K562 (cell line): ENCODE data around the gene ABCB9. TPM values are rescaled to one million over a fixed set of nuclear protein-coding genes. Genes with fewer than 3 reads are reported as not detected.

Source experiments
- AFF4 ChIP-seq: sonication (generic); formaldehyde crosslinking; IDR thresholded peaks from 2 replicates; pipeline ENCODE4 v1.8.0; 2023; ENCODE audit warnings: mild to moderate bottlenecking, missing genetic modification reagents
- CHAMP1 ChIP-seq: fragments of 450-650 bp; IDR thresholded peaks from 2 replicates; pipeline ENCODE4 v1.6.1; 2016; ENCODE audit warnings: mild to moderate bottlenecking
- HCFC1 ChIP-seq: IDR thresholded peaks from 2 replicates; pipeline ENCODE4 v1.6.1; 2012; ENCODE audit warnings: low read depth, low read length, improper control_type of control experiment
- MAFG ChIP-seq: fragments of 450-650 bp; conservative IDR thresholded peaks from 2 replicates; pipeline ENCODE4 v1.6.1; 2016; ENCODE audit warnings: missing genetic modification characterization, missing compliant biosample characterization
- PTRF ChIP-seq: fragments of 450-650 bp; IDR thresholded peaks from 2 replicates; pipeline ENCODE4 v1.6.1; 2016; ENCODE audit warnings: mild to moderate bottlenecking, missing genetic modification characterization, missing compliant biosample characterization
- RBM15 ChIP-seq: fragments of 200-400 bp; formaldehyde crosslinking; IDR thresholded peaks from 2 replicates; pipeline ENCODE4 v1.6.1; 2018; ENCODE audit warnings: mild to moderate bottlenecking, low read length, moderate library complexity; ENCODE audit not compliant: insufficient read depth
- SIX5 ChIP-seq, 2 experiments: IDR thresholded peaks; 2 replicates each; pipeline ENCODE4 v1.6.1; 2011; ENCODE audit warnings: low read length in 2 of 2, borderline replicate concordance in 1 of 2, low read depth in 1 of 2, mild to moderate bottlenecking in 1 of 2, moderate library complexity in 1 of 2; ENCODE audit not compliant: insufficient read depth in 1 of 2
- SMAD4 ChIP-seq: fragments of 250-450 bp; sonication (Bioruptor Pico); conservative IDR thresholded peaks from 2 replicates; pipeline ENCODE4 v1.8.0; 2021; ENCODE audit warnings: inconsistent platforms, mild to moderate bottlenecking, moderate library complexity
- SNRNP70 ChIP-seq: fragments of 200-400 bp; formaldehyde crosslinking; optimal IDR thresholded peaks from 2 replicates; pipeline ENCODE3; 2017; ENCODE audit warnings: low read depth, low read length
- ZNF133 ChIP-seq: fragments of 250-450 bp; sonication (Bioruptor Pico); IDR thresholded peaks from 2 replicates; pipeline ENCODE4 v1.4.0; 2020; ENCODE audit warnings: mild to moderate bottlenecking
- ZNF668 ChIP-seq: fragments of 250-450 bp; sonication (Bioruptor Pico); IDR thresholded peaks from 2 replicates; pipeline ENCODE4 v1.8.0; 2022; ENCODE audit warnings: mild to moderate bottlenecking, inconsistent platforms
- polyA plus RNA-seq, 8 experiments: library from polyadenylated mRNA; depleted of rRNA in 4 of 8; stranded (reverse) in 5 of 8; unstranded in 3 of 8; fragments of >200 nt; fragmentation: Nextera tagmentation in 2 of 8; fragmentation: Illumina TruSeq in 1 of 8; extraction: Ambion mirVana in 2 of 8; extraction: Trizol in 1 of 8; gene quantifications; 2 replicates each; pipeline versions ENCODE4 v1.2.1 to v1.2.3, GENCODE V29; 2011 to 2014; ENCODE audit warnings: inconsistent platforms in 1 of 8, missing spikeins in 1 of 8
- total RNA-seq, 7 experiments: library from RNA; depleted of rRNA in 6 of 7; stranded (reverse); fragments of >200 nt in 6 of 7; fragmentation: Illumina TruSeq in 2 of 7; extraction: Trizol in 2 of 7; gene quantifications; 2 replicates each; pipeline versions ENCODE4 v1.2.1 to v1.2.3, GENCODE V29; 2011 to 2021; ENCODE audit warnings: low replicate concordance in 1 of 7
- TF ChIP-seq, protein P1 (sequence below): fragments of 450-650 bp; IDR thresholded peaks from 2 replicates; pipeline ENCODE4 v1.6.1; 2017; ENCODE audit warnings: antibody characterized with exemption

The ABCB9 gene
- total and polyA plus RNA-seq, 9 of the 15 experiments (the other 6 are each of a cell fraction or from before 2014, with no cell fraction given) = 0.20 to 12.6 (median 6.2) TPM

GRCh38 chr12:122894193-122895121 lies 71.8 kb downstream of the ABCB9 start (continued):
- TF ChIP-seq CHAMP1 (no peak), SIX5 (IDR thresholded peaks at IDR 0.05; ENCODE audit: borderline replicate concordance in 1 of 2, insufficient read depth in 1 of 2, low read depth in 1 of 2, low read length in 2 of 2) (no peak), ZNF668 (CRISPR knock-in tag) (no peak), MAFG (tag) (no peak), ZNF133 (no peak), SNRNP70 (no peak), AFF4 (CRISPR knock-in tag) (no peak), RBM15 (no peak), PTRF (no peak), HCFC1 (no peak), SMAD4 (CRISPR knock-in tag) (peak; percentile 30; the same call in 1 of the 2 replicates)
- TF ChIP-seq, protein P1, sequence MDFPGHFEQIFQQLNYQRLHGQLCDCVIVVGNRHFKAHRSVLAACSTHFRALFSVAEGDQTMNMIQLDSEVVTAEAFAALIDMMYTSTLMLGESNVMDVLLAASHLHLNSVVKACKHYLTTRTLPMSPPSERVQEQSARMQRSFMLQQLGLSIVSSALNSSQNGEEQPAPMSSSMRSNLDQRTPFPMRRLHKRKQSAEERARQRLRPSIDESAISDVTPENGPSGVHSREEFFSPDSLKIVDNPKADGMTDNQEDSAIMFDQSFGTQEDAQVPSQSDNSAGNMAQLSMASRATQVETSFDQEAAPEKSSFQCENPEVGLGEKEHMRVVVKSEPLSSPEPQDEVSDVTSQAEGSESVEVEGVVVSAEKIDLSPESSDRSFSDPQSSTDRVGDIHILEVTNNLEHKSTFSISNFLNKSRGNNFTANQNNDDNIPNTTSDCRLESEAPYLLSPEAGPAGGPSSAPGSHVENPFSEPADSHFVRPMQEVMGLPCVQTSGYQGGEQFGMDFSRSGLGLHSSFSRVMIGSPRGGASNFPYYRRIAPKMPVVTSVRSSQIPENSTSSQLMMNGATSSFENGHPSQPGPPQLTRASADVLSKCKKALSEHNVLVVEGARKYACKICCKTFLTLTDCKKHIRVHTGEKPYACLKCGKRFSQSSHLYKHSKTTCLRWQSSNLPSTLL = no peak
